Kidney epithelial cell (primary cell): ENCODE results near the gene TTC39B. TPM values are rescaled to one million over a fixed set of nuclear protein-coding genes. Genes with fewer than 3 reads are reported as not detected.

Experiments used
- DNase-seq: peaks from one replicate; pipeline ENCODE4 v3.0.0-alpha.2; 2010; ENCODE audit warnings: low read depth
- H3K27me3 ChIP-seq: 2 replicates; pipeline ENCODE4 v1.6.0; 2011; ENCODE audit warnings: low read length; ENCODE audit not compliant: control insufficient read depth, insufficient read depth
- H3K36me3 ChIP-seq: 2 replicates; pipeline ENCODE4 v1.5.1; 2011; ENCODE audit warnings: low read length; ENCODE audit not compliant: control insufficient read depth, insufficient read depth
- H3K4me3 ChIP-seq: 2 replicates; pipeline ENCODE4 v1.5.1; 2011; ENCODE audit warnings: low read depth, mild to moderate bottlenecking, control low read depth, low read length
- CTCF ChIP-seq: IDR thresholded peaks from 2 replicates; pipeline ENCODE4 v1.5.1; 2011; ENCODE audit warnings: mild to moderate bottlenecking, moderate library complexity, low read length, control low read depth, inconsistent platforms; ENCODE audit not compliant: insufficient read depth, poor library complexity, severe bottlenecking
- total RNA-seq: library from RNA; depleted of rRNA; stranded (reverse); fragments of >200 nt; gene quantifications from 2 replicates; pipeline ENCODE4 v1.2.3, GENCODE V29; 2015

TTC39B gene
- total RNA-seq, 1 donor from 2014 or later: 10.6 TPM

- Histone ChIP-seq H3K27me3 (no peaks in the 10 kb centered on the region), H3K36me3 (no peaks in the 10 kb centered on the region), H3K4me3 (no peak overlapping the region)
- no peak for TF ChIP-seq CTCF
- no peak for DNase-seq
Observed at GRCh38 chr9:15278839-15279238, 28.2 kb downstream of the TTC39B start.

GRCh38 chr9:15278091-15278687, 28.8 kb downstream of the TTC39B start:
- TF ChIP-seq CTCF: no peak
- no peak overlapping the region for H3K4me3 ChIP-seq
- no peaks in the 10 kb centered on the region for H3K36me3 ChIP-seq
- no peaks in the 10 kb centered on the region for H3K27me3 ChIP-seq
- no peak for DNase-seq

- Histone ChIP-seq H3K4me3 (no peak overlapping the region), H3K27me3 (no peaks in the 10 kb centered on the region), H3K36me3 (no peaks in the 10 kb centered on the region)
- DNase-seq: no peak
- peak; percentile 13 for TF ChIP-seq CTCF
Observed at GRCh38 chr9:15277400-15278090, 29.5 kb downstream of the TTC39B start.

GRCh38 chr9:15276328-15276938, 30.6 kb downstream of the TTC39B start:
- H3K4me3 ChIP-seq: no peak overlapping the region
- no peak for TF ChIP-seq CTCF
- DNase-seq: no peak
- H3K36me3 ChIP-seq: no peaks in the 10 kb centered on the region
- H3K27me3 ChIP-seq: no peaks in the 10 kb centered on the region

GRCh38 chr9:15274425-15274824, 32.6 kb downstream of the TTC39B start:
- Histone ChIP-seq H3K4me3 (no peak overlapping the region), H3K27me3 (no peaks in the 10 kb centered on the region), H3K36me3 (no peaks in the 10 kb centered on the region)
- TF ChIP-seq CTCF: no peak
- DNase-seq: no peak
